ENCODE results near the gene KCNH1.
"Not testable (repeated sequence)": the region's sequence is repeated elsewhere in the genome, so short reads cannot be mapped to it uniquely, and the experiment has no call there.

KCNH1 gene

DNA sequence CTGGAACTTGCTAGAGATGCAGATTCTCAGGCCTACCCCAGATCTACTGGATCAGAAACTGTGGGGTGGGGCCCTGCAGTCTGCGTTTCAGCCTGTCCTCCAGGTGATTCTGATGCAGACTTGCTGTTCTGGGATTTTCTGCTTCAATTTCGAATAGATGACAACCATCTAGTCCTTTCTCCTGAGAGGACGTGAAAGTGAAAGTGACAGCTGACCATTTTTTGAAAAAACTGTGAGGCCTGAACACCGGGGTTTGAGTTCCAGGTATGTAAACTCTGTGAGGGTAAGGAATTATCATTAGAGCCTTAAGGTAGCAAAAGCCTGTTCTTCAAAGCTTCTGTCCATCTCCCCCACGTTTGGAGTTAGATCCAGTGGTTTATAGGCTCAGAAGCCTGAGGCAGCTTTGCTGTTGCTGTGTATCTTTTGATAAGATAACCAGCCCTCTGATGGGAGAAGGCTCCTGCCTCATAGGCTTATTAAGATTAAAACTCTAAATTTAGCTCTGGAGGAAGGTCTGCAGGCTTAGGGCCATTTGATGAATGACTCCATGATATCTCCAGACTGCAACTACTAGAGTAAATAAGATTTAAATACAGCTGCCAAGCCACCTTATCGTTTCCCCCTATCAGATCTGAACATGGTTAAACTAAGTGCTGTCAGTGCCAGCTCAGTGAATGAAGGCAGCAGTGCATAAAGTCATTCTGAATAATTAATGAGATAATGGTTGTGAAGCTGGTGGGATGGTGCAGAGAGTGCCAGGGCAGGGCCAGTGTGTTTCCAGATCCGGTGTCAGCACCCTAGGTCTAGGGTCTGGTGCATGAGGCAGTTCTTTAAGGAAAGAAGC lies 470.0 kb downstream of the KCNH1 start:
- Histone ChIP-seq H3K4me3 (no peak overlapping the region), H3K9ac (no peak overlapping the region), H3K4me1 (peaks cover 0 to 6% (median 0%) of the 10 kb centered on the region in 10 experiments; a peak in 1 of 20 replicates), H3K27ac (no peak overlapping the region), H3K36me3 (no peaks in the 10 kb centered on the region), H3K4me2 (no peak overlapping the region), H4K20me1 (no peaks in the 10 kb centered on the region), H3K27me3 (no peaks in the 10 kb centered on the region), H3K9me3 (replicated peaks in 1 of 11) (no peaks in the 10 kb centered on the region)
- TF ChIP-seq Cebpa-rat (IDR thresholded peaks at IDR 0.05) = no peak

DNA sequence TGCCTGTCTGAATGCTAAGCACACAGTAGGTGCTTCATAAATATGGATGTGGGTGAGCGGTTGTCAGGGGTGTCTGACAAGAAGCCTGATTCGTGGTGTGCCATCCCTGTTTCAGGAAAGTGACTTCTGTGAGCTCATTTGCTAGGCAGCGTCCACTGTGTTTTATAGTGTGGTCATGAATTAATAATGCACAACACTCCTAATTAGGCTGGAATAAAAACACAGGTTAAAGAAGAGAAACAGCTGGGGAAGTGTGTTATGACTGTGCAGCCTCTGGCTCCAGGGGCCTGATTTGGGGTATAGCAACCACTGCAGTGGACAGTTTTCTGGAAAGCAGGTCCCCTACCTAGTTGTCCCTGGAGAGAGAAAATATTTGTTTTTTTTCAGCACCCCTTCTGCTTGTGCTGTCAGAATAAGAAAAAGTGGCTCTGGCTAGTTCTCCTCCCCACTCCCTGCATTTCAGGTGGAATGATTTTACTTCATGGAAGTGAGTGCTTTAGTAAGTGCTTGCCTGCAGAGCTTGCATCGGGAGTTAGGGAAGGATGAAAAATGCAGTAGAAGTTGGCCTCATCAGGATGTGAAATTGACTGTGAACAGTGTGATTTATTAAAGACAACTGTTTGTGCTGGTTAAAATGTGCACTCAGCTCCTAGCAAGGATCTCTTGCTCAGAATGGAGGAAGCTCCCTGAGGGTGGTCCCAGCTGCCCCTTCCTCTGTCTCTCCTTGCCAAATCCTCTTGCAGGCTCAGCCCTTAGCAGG lies 471.5 kb downstream of the KCNH1 start:
- no peaks in the 10 kb centered on the region for H3K27me3 ChIP-seq
- TF ChIP-seq Cebpa-rat (IDR thresholded peaks at IDR 0.05) = no peak
- no peak overlapping the region for H3K9ac ChIP-seq

DNA sequence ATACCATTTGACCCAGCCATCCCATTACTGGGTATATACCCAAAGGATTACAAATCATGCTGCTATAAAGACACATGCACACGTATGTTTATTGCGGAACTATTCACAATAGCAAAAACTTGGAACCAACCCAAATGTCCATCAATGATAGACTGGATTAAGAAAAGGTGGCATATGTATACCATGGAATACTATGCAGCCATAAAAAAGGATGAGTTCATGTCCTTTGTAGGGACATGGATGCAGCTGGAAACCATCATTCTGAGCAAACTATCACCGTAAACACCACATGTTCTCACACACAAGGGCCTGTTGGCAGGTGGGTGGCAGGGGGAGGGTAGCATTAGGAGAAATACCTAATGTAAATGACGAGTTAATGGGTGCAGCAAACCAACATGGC lies 472.4 kb downstream of the KCNH1 start:
- H4K20me1 ChIP-seq; H3K4me1 ChIP-seq; H3K27ac ChIP-seq; H3K4me3 ChIP-seq; H3K9me3 ChIP-seq (replicated peaks in 1 of 11); H3K36me3 ChIP-seq; H3K4me2 ChIP-seq; H3K27me3 ChIP-seq; H3K9ac ChIP-seq: not testable (repeated sequence)

More for the DNA sequence above, 471.5 kb downstream of the KCNH1 start:
- Histone ChIP-seq H3K4me1 (peaks cover 0 to 6% (median 0%) of the 10 kb centered on the region in 10 experiments; a peak in 1 of 20 replicates), H3K9me3 (replicated peaks in 1 of 11) (no peaks in the 10 kb centered on the region), H4K20me1 (no peaks in the 10 kb centered on the region), H3K4me2 (no peak overlapping the region), H3K27ac (no peak overlapping the region), H3K36me3 (no peaks in the 10 kb centered on the region), H3K4me3 (no peak overlapping the region)

DNA sequence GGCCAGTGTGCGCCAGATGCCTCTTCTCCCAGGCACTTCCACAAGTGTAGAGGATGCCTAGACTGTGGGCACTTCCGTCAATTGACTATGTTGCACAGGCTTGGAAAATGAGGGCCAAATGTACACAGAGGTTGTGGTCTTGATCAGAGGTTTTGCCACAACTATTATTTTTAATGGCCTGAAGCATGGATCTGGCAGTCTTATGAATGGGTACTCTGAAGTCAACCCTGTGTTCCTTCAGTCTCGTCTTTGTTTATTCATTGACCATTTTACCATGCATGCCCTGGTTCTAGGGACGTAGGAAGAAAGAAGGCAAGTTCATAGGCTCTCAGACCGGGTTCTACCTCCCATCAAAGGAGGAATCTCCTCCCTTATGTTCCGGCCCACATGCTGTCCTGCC lies 476.1 kb downstream of the KCNH1 start:
- Histone ChIP-seq H3K4me2 (no peak overlapping the region), H3K9ac (no peak overlapping the region), H3K27ac (no peak overlapping the region), H3K27me3 (no peaks in the 10 kb centered on the region), H4K20me1 (no peaks in the 10 kb centered on the region), H3K36me3 (no peaks in the 10 kb centered on the region), H3K4me1 (no peaks in the 10 kb centered on the region), H3K4me3 (no peak overlapping the region), H3K9me3 (replicated peaks in 1 of 11) (0 out of 22 replicates have a peak, but pooled peaks cover 0 to 3% (median 0%) of the 10 kb centered on the region in 11 experiments)
- TF ChIP-seq Cebpa-rat (IDR thresholded peaks at IDR 0.05) = no peak

DNA sequence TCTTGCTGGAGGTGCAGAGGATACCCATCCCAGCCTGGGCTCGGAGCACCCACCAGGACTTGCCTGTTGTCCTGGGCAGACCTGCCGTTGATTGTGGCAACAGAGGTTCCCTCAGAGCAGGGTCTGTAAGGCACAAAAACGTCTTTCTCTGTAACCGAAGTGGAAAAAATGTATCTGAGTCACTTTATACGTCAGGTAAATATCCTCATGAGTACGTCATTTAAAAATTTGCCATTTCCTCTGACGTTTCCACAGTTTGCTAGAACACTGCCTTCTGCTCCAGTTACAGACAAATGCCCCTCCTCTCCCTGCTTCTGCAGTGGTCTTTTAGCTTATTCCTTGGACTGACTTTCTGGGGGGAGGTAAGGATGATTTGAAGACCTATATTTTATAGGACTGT lies 478.4 kb downstream of the KCNH1 start:
- H3K36me3 ChIP-seq = no peaks in the 10 kb centered on the region
- no peak for TF ChIP-seq Cebpa-rat (IDR thresholded peaks at IDR 0.05)
- no peak overlapping the region for H3K9ac ChIP-seq
- no peak overlapping the region for H3K27ac ChIP-seq
- H3K27me3 ChIP-seq = no peaks in the 10 kb centered on the region
- H3K4me2 ChIP-seq = no peak overlapping the region
- 0 out of 22 replicates have a peak, but pooled peaks cover 0 to 3% (median 0%) of the 10 kb centered on the region in 11 experiments for H3K9me3 ChIP-seq (replicated peaks in 1 of 11)
- no peaks in the 10 kb centered on the region for H3K4me1 ChIP-seq
- no peak overlapping the region for H3K4me3 ChIP-seq
- H4K20me1 ChIP-seq = no peaks in the 10 kb centered on the region

DNA sequence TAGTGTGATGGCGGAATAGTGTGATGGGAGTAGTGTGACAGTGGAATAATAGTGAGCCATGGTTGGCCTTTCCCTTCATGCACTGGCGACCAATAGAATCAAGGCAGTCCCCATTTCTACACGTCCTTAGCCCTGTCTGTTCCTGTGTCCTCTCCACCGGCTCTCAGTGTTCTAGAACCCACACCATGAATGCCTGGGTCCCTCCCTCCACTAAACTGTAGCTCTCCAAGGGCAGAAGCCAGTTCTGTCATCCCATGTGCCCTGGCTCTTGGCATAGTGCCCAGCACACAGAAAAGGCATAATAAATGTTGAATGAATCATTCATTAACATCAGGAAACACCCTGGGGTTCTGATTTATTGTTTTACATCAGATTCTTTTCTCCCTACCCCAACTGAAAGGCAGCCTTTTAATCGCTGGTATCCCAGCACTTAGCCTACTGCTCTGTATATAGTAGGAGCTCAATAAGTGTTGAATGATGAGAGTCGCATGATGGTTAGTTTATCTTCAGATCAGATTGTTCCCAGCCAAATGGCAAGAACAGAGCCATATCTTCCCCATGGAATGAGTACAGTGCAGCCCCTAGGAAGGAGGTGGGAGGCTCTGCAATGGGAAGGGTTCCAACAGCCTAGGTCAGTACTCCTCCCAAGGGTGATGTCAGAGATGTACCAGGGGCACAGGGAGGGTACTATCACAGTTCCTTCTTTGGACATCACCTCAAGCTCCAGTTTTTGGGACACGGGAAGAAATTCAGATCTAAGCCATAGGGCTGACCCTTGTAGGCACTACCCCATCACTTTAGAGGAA lies 479.6 kb downstream of the KCNH1 start:
- Histone ChIP-seq H3K27ac (no peak overlapping the region), H3K4me2 (no peak overlapping the region), H3K9me3 (replicated peaks in 1 of 11) (0 out of 22 replicates have a peak, but pooled peaks cover 0 to 3% (median 0%) of the 10 kb centered on the region in 11 experiments), H3K4me3 (no peak overlapping the region), H4K20me1 (no peaks in the 10 kb centered on the region), H3K27me3 (no peaks in the 10 kb centered on the region), H3K36me3 (no peaks in the 10 kb centered on the region), H3K4me1 (no peaks in the 10 kb centered on the region), H3K9ac (no peak overlapping the region)
- TF ChIP-seq Cebpa-rat (IDR thresholded peaks at IDR 0.05) = no peak

DNA sequence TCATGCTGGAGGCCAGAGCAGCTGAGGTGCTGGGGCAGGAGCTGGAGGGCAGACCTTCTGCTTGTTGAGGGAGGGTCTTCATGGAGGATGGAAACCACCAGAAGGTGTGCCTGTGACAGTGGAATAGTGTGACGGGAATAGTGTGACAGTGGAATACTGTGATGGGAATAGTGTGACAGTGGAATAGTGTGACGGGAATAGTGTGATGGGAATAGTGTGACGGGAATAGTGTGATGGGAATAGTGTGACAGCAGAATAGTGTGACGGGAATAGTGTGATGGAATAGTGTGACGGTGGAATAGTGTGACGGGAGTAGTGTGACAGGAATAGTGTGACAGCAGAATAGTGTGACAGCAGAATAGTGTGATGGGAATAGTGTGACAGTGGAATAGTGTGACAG lies 480.2 kb downstream of the KCNH1 start:
- H3K4me1 ChIP-seq = no peaks in the 10 kb centered on the region
- H3K4me2 ChIP-seq = no peak overlapping the region
- no peaks in the 10 kb centered on the region for H4K20me1 ChIP-seq
- H3K9ac ChIP-seq = no peak overlapping the region
- TF ChIP-seq Cebpa-rat (IDR thresholded peaks at IDR 0.05) = no peak
- no peaks in the 10 kb centered on the region for H3K27me3 ChIP-seq
- H3K4me3 ChIP-seq = no peak overlapping the region
- H3K9me3 ChIP-seq (replicated peaks in 1 of 11) = 0 out of 22 replicates have a peak, but pooled peaks cover 0 to 3% (median 0%) of the 10 kb centered on the region in 11 experiments
- H3K27ac ChIP-seq = no peak overlapping the region
- no peaks in the 10 kb centered on the region for H3K36me3 ChIP-seq

DNA sequence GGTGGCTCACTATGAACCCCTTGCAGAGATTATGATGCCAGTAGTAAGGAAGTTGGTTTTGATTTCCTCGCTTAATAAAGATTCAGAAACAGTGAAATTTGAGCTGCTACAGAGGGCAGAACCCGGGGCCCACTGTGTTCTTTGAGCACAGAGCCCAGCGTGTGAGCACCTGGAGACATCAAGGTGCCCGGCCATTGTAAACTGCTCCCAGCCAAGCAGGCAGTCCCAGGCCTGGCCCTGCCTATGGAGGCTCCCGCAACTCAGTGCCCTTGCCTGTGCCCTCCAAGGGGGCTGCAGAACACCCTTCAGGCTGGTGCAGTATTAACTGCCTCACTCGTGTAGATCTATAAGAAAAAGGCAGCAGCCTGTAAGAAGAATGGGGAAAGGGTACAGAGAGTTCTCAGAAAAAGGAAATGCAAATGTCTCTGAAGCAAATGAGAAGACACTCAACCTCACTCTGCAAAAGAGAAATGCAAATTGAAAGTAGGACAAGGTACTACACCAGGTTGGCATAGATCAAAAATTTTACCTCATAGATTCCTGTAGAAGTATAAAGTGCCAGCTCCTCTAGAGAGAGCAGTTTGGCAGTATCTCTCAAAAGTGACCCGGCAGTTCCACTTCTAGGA lies 481.5 kb downstream of the KCNH1 start:
- no peak for TF ChIP-seq Cebpa-rat (IDR thresholded peaks at IDR 0.05)
- no peaks in the 10 kb centered on the region for H3K27me3 ChIP-seq
- H3K27ac ChIP-seq = no peak overlapping the region
- H3K9me3 ChIP-seq (replicated peaks in 1 of 11) = 0 out of 22 replicates have a peak, but pooled peaks cover 0 to 3% (median 0%) of the 10 kb centered on the region in 11 experiments
- H3K9ac ChIP-seq = no peak overlapping the region
- H3K36me3 ChIP-seq = no peaks in the 10 kb centered on the region
- no peak overlapping the region for H3K4me3 ChIP-seq
- peaks cover 0 to 8% (median 6%) of the 10 kb centered on the region in 10 experiments; a peak in 9 of 20 replicates for H3K4me1 ChIP-seq
- no peaks in the 10 kb centered on the region for H4K20me1 ChIP-seq
- no peak overlapping the region for H3K4me2 ChIP-seq
